Measurements from ENCODE around the gene AFF1. TPM values are rescaled to one million over a fixed set of nuclear protein-coding genes. Genes with fewer than 3 reads are reported as not detected.
"Not testable (repeated sequence)": the region's sequence is repeated elsewhere in the genome, so short reads cannot be mapped to it uniquely, and the experiment has no call there.

AFF1 gene
- total RNA-seq, 1 donor: 21.9 TPM

- DNase-seq (ENCODE audit: low read depth): no peak
- no peak for TF ChIP-seq CTCF (IDR thresholded peaks at IDR 0.05; ENCODE audit: insufficient read depth, low read length)
- no peak overlapping the region for H3K4me3 ChIP-seq (ENCODE audit: low read depth, low read length)
Observed at GRCh38 chr4:86993909-86994681, 59.3 kb downstream of the AFF1 start.

GRCh38 chr4:86994686-86995085 lies 59.9 kb downstream of the AFF1 start:
- H3K4me3 ChIP-seq (ENCODE audit: low read depth, low read length): no peak overlapping the region
- DNase-seq (ENCODE audit: low read depth): no peak
- no peak for TF ChIP-seq CTCF (IDR thresholded peaks at IDR 0.05; ENCODE audit: insufficient read depth, low read length)

- not testable (repeated sequence) for DNase-seq (ENCODE audit: low read depth); H3K4me3 ChIP-seq (ENCODE audit: low read depth, low read length)
Observed at GRCh38 chr4:86996510-86996909, 61.7 kb downstream of the AFF1 start.

- H3K4me3 ChIP-seq (ENCODE audit: low read depth, low read length): no peak overlapping the region
- no peak for DNase-seq (ENCODE audit: low read depth)
- no peak for TF ChIP-seq CTCF (IDR thresholded peaks at IDR 0.05; ENCODE audit: insufficient read depth, low read length)
Observed at GRCh38 chr4:86999136-86999643, 64.4 kb downstream of the AFF1 start.

GRCh38 chr4:87002682-87003043 lies 67.9 kb downstream of the AFF1 start:
- no peak overlapping the region for H3K4me3 ChIP-seq (ENCODE audit: low read depth, low read length)
- no peak for TF ChIP-seq CTCF (IDR thresholded peaks at IDR 0.05; ENCODE audit: insufficient read depth, low read length)
- DNase-seq (ENCODE audit: low read depth): no peak

- no peak overlapping the region for H3K4me3 ChIP-seq (ENCODE audit: low read depth, low read length)
- no peak for DNase-seq (ENCODE audit: low read depth)
- no peak for TF ChIP-seq CTCF (IDR thresholded peaks at IDR 0.05; ENCODE audit: insufficient read depth, low read length)
Observed at GRCh38 chr4:87003266-87003665, 68.5 kb downstream of the AFF1 start.

- no peak for TF ChIP-seq CTCF (IDR thresholded peaks at IDR 0.05; ENCODE audit: insufficient read depth, low read length)
- no peak for DNase-seq (ENCODE audit: low read depth)
- H3K4me3 ChIP-seq (ENCODE audit: low read depth, low read length): peak overlapping the region; percentile 77
Observed at GRCh38 chr4:87005369-87005689, 70.5 kb downstream of the AFF1 start.

Data from fibroblast of the aortic adventitia (primary cell).